ENCODE data around the gene RGS19. TPM values are rescaled to one million over a fixed set of nuclear protein-coding genes. Genes with fewer than 3 reads are reported as not detected.

The RGS19 gene
- total RNA-seq, 1 experiment from 2014 or later = 43.2 TPM

DNA sequence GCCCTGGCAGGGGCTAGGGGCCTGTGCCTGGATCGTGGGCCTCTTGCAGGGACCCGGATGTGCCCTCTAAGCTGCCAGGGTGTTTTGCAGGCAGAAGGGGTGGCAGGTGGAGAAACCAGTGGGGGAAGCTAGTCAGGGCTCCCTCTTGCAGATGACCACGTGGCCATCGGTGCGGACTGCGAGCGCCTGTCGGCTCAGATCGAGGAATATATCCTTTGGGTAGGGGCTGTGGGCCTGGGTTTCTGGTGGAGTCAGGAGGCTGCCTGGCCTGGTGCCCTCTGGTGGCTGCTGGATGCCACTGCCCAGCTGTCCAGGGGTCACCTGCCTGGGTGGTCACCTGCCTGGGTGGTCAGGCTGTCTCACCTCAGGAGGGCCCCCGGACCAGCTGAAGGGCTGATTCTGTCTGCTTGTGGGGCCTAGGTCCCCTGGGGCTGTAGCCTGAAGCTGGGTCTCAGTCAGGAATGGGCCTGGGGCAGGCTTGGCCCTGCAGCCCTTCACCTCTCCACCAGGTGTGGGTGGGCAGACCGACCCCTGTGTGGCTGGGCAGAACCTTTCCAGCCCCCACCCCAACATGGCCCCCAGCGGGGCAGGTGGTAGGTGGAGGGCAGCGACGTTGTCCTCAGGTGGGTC is 9.6 kb downstream of the RGS19 start:
- TF ChIP-seq EZH2phosphoT487 (IDR thresholded peaks at IDR 0.05; ENCODE audit: borderline replicate concordance, low read length) (no peak), EZH2 (IDR thresholded peaks at IDR 0.05; ENCODE audit: low read length, unreplicated experiment) (no peak)
- TF ChIP-seq, protein P1, sequence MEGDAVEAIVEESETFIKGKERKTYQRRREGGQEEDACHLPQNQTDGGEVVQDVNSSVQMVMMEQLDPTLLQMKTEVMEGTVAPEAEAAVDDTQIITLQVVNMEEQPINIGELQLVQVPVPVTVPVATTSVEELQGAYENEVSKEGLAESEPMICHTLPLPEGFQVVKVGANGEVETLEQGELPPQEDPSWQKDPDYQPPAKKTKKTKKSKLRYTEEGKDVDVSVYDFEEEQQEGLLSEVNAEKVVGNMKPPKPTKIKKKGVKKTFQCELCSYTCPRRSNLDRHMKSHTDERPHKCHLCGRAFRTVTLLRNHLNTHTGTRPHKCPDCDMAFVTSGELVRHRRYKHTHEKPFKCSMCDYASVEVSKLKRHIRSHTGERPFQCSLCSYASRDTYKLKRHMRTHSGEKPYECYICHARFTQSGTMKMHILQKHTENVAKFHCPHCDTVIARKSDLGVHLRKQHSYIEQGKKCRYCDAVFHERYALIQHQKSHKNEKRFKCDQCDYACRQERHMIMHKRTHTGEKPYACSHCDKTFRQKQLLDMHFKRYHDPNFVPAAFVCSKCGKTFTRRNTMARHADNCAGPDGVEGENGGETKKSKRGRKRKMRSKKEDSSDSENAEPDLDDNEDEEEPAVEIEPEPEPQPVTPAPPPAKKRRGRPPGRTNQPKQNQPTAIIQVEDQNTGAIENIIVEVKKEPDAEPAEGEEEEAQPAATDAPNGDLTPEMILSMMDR (conservative IDR thresholded peaks at IDR 0.05; ENCODE audit: low read depth, low read length) = peak; percentile 92

DNA sequence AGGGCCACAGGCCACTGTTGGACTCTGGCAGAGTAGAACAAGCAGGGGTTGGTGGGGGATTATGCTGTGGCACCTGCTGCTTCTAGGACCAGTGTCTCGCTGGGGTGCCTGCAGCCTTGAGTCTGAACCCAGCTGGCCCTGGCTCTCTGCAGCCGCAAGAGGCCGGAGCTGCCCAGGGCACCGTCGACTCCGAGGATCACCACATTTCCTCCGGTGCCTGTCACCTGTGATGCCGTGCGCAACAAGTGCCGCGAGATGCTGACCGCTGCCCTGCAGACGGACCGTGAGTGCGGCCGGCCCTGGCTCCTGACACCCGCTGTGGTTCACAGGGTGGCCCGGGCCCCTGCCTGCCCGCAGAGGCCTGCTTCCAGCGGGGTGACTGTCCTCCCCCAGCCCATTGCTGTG is 10.1 kb downstream of the RGS19 start:
- Histone ChIP-seq H3K27me3 (ENCODE audit: low read length) (no peaks in the 10 kb centered on the region), H3K9me3 (ENCODE audit: low read length) (no peaks in the 10 kb centered on the region), H3K9ac (ENCODE audit: low read length) (no peak overlapping the region), H4K20me1 (ENCODE audit: low read length) (no peaks in the 10 kb centered on the region), H3K79me2 (ENCODE audit: low read length) (peaks cover under 1% of the 10 kb centered on the region; the same call in 1 of the 2 replicates), H3F3A (ENCODE audit: low read length, unreplicated experiment) (no peaks in the 10 kb centered on the region), H3K4me3 (ENCODE audit: low read length) (no peak overlapping the region), H2AFZ (ENCODE audit: low read length) (no peak overlapping the region), H3K9me2 (replicated peaks; ENCODE audit: low read length) (no peaks in the 10 kb centered on the region), H3K27ac (ENCODE audit: low read length) (no peak overlapping the region), H3K4me1 (ENCODE audit: insufficient read depth, low read length) (peaks cover 24% of the 10 kb centered on the region), H3K4me2 (ENCODE audit: low read length) (no peak overlapping the region), H3K36me3 (ENCODE audit: low read depth, low read length) (no peaks in the 10 kb centered on the region)
- ATAC-seq = no peak
- POLR2A ChIA-PET (ENCODE audit: unreplicated experiment) = no interaction called here
- CTCF ChIA-PET = no interaction called here
- intact Hi-C loops (cut with micrococcal nuclease) = no loop called here
- BruUV-seq (replicated peaks) = no TSS peak
- DNase-seq = no peak
- no peak for TF ChIP-seq EZH2phosphoT487 (IDR thresholded peaks at IDR 0.05; ENCODE audit: borderline replicate concordance, low read length)
- TF ChIP-seq, protein P1 (conservative IDR thresholded peaks at IDR 0.05; ENCODE audit: low read depth, low read length) = no peak
- no peak for TF ChIP-seq EZH2 (IDR thresholded peaks at IDR 0.05; ENCODE audit: low read length, unreplicated experiment)

More for the DNA sequence above, 9.6 kb downstream of the RGS19 start:
- DNase-seq (peak; percentile 48), ATAC-seq (peak; percentile 53)
- no peak overlapping the region for H3K4me2 ChIP-seq (ENCODE audit: low read length)
- no peak overlapping the region for H2AFZ ChIP-seq (ENCODE audit: low read length)
- POLR2A ChIA-PET (ENCODE audit: unreplicated experiment) = no interaction called here
- intact Hi-C loops (cut with micrococcal nuclease) = no loop called here
- H3K36me3 ChIP-seq (ENCODE audit: low read depth, low read length) = no peaks in the 10 kb centered on the region
- no peaks in the 10 kb centered on the region for H3K9me3 ChIP-seq (ENCODE audit: low read length)
- no peaks in the 10 kb centered on the region for H3K79me2 ChIP-seq (ENCODE audit: low read length)
- CTCF ChIA-PET = interaction anchor here (1.2 kb wide), 1 partner anchor 14 kb away, joined by 4 read pairs; no protein-coding TSS in a partner anchor
- no peaks in the 10 kb centered on the region for H4K20me1 ChIP-seq (ENCODE audit: low read length)
- H3K9me2 ChIP-seq (replicated peaks; ENCODE audit: low read length) = no peaks in the 10 kb centered on the region
- no TSS peak for BruUV-seq (replicated peaks)
- H3F3A ChIP-seq (ENCODE audit: low read length, unreplicated experiment) = no peaks in the 10 kb centered on the region
- no peak overlapping the region for H3K4me3 ChIP-seq (ENCODE audit: low read length)
- H3K27me3 ChIP-seq (ENCODE audit: low read length) = no peaks in the 10 kb centered on the region
- no peak overlapping the region for H3K27ac ChIP-seq (ENCODE audit: low read length)
- no peak overlapping the region for H3K9ac ChIP-seq (ENCODE audit: low read length)
- peaks cover 18% of the 10 kb centered on the region for H3K4me1 ChIP-seq (ENCODE audit: insufficient read depth, low read length)

- no peaks in the 10 kb centered on the region for H3K27me3 ChIP-seq (ENCODE audit: low read length)
- no peak overlapping the region for H3K4me3 ChIP-seq (ENCODE audit: low read length)
- no peaks in the 10 kb centered on the region for H3K36me3 ChIP-seq (ENCODE audit: low read depth, low read length)
- peaks cover 6% of the 10 kb centered on the region for H3K79me2 ChIP-seq (ENCODE audit: low read length)
- H3K27ac ChIP-seq (ENCODE audit: low read length) = no peak overlapping the region
- no peaks in the 10 kb centered on the region for H4K20me1 ChIP-seq (ENCODE audit: low read length)
- BruUV-seq (replicated peaks) = no TSS peak
- H3K4me2 ChIP-seq (ENCODE audit: low read length) = no peak overlapping the region
- H2AFZ ChIP-seq (ENCODE audit: low read length) = no peak overlapping the region
- no peaks in the 10 kb centered on the region for H3K9me2 ChIP-seq (replicated peaks; ENCODE audit: low read length)
- H3K9ac ChIP-seq (ENCODE audit: low read length) = no peak overlapping the region
- TF ChIP-seq EZH2phosphoT487 (IDR thresholded peaks at IDR 0.05; ENCODE audit: borderline replicate concordance, low read length) = no peak
- TF ChIP-seq, protein P1 (conservative IDR thresholded peaks at IDR 0.05; ENCODE audit: low read depth, low read length) = no peak
- no peak for TF ChIP-seq EZH2 (IDR thresholded peaks at IDR 0.05; ENCODE audit: low read length, unreplicated experiment)
- ATAC-seq (no peak), DNase-seq (no peak)
- peaks cover 30% of the 10 kb centered on the region for H3K4me1 ChIP-seq (ENCODE audit: insufficient read depth, low read length)
- H3F3A ChIP-seq (ENCODE audit: low read length, unreplicated experiment) = no peaks in the 10 kb centered on the region
- ChIA-PET CTCF (no interaction called here), POLR2A (ENCODE audit: unreplicated experiment) (no interaction called here)
- intact Hi-C loops (cut with micrococcal nuclease) = no loop called here
- no peaks in the 10 kb centered on the region for H3K9me3 ChIP-seq (ENCODE audit: low read length)
Measured at GRCh38 chr20:64068386-64069208, 10.7 kb downstream of the RGS19 start.

All from PC-3 (cell line).